Cerebellar nuclear complex (tissue), 1 donor: Measurements from ENCODE around the gene LAMC3.
"Not testable (repeated sequence)": the region's sequence is repeated elsewhere in the genome, so short reads cannot be mapped to it uniquely, and the experiment has no call there.

ENCODE experiments used
- DNase-seq, 2 experiments: peaks; one replicate each; lab custom pipeline; 2025; lab: John Stamatoyannopoulos, UW

The LAMC3 gene

DNA sequence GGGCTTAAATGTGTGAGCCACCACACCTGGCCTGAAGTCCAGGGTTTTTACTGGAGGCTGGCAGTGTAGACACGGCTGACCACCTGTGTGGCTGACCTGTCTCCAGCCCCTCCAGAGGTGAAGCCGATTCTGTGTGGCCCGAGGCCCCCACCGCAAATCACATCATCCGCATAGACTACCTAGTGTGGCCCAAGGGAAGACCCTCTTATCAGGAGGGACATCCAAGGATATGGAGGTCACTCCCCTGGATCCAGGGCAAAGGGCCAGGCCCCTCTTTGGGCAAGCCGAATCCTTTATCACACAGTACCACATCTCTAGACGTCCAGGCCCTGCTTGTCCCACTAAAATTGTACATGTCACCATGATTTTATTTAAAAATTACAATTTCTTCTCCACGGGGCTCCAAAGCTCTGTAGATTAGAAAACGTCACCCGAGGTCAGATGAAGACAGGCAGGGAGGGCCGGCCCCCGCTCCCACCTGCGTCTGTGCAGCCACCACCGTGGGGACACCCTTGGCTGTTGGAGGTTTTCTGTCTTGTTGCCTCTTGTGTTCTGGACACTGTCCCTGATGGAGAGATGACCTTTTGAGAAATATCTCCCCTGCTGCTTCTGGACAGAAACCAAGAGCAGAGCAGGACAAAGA is 20.1 kb downstream of the LAMC3 start:
- DNase-seq, result no peak

- no peak for DNase-seq
Observed at GRCh38 chr9:131029574-131029952, 20.6 kb downstream of the LAMC3 start.

DNA sequence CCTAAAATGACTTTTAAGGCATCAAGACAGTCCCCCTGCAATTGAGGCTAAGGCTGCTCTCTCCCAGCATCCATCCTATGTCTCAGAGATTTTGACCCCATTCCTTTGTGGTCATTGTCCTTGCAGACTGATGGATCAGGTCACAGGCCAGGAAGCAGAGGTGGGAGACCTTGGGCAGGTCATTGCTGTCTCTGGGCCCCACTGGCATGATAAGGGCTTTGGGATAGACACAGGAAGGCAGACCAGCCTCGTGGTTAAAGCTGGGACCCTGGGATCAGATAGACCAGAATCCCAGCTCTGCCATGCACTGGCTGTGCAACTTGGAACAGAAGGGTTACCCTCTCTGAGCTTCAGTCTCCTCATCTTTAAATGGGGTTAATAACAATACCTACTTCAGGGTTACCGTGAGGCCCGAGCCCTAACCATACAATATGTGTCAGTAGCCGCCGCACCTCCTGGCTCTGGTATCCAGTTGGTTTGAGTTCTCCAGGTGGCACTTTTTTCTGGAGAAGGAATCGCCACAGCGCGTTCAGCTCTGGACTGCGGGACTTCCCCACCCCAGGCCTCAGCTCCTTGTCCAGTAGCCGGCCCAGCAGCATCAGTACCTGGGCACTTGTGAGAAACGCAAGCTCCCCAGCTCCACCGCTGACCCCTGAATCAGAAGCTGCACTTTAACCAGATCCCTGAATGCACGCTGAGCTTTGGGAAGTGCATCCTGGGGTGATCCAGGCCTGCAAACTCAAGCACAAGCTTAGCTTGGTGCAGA is 21.4 kb downstream of the LAMC3 start:
- DNase-seq, result no peak

- DNase-seq, result no peak
Observed at GRCh38 chr9:131031005-131031641, 22.1 kb downstream of the LAMC3 start.

DNA sequence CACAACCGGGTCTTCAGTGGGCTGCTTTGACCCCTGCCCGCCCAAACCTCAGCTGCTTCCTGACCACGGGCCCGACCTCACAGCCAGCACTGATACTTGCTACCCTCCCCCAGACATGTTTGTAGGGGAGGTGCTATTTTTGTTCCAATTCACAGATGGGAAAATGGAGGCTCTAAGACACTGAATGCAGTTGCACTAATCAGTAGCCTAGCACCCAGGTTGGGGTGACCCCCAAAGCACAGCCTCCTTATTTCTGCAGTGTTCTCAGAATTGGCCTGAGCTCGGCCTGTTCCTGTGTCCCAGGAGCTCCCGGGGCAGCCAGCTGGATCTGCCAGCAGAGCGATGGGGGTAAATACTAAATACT is 22.6 kb downstream of the LAMC3 start:
- no peak for DNase-seq

DNA sequence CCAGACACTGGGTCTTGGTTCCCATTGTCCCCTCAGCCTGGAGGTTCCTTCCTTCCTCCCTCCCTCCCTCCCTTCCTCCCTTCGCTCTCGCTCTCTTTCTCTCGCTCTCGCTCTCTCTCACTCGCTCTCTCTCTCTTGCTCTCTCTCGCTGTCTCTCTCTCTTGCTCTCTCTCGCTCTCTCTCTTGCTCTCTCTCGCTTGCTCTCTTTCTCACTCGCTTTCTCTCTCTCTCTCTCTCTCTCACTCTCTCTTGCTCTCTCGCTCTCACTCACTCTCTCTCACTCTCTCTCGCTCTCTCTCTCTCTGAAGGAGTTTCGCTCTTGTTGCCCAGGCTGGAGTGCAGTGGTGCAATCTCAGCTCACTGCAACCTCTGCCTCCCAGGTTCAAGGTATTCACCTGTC is 23.4 kb downstream of the LAMC3 start:
- no peak for DNase-seq

DNA sequence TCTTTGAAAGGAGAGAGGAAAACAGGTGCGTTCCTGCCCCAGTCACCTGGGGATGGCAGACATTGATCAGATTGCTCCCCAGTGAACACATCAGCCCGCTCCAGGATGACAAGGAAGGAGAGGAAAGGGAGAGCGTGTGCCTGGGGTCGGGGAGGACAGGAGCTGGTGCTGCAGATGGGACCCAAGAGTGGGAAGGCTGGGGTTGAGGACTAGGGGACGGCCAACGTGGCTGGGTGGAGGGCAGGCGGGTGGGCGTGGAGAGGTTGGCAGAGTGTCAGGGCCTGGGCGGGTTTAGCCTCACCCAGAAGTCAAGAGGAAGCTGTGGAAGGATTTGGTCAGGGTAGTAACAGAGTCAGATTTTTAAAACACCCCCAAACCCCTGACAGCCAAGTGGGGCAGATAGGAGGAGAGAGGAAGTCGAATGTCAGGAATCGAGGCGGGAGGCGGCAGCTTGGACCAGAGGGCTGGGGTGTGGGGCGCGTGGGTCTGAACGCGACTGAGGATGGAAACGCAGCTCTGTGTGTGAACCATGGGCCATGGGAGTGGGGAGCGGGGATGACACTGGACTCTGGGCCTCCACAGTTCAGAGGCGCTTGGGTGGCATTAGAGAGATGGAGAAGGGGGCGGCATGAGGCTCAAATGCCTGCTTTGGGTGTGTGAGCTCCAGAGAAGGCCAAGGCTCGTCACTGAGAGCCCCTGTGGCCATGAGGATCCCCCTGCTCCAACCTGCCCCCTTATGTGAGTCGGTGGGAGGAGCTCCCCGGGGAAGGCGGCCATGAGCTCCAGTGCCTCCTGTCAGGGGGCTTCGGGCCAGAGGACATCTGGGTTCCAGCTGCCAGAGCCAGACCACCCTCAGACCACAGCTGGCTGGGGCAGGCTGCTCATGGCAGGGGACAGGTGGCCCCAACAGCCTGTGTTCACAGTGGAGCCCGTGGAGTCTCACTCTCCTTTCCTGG is 24.6 kb downstream of the LAMC3 start:
- no peak for DNase-seq

DNA sequence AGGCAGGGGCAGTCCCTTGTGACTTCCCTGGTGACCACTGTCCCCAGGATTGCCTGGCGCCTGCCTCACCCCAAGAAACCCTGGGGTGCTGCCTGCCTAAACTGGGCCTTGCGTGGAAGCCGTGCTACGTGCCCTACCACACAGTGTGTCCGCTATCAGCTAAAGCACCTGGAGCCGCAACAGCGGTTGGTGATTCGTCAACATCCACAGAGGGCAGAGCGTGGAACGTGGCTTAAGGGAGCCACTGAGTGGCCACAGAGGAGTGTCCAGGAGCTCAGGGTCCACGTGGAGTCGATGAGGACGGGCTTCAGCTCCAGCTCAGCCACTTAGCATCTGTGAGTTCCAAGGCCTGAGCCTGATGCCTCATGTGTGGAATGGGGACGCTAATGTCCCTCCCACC is 25.3 kb downstream of the LAMC3 start:
- DNase-seq, result no peak

- not testable (repeated sequence) for DNase-seq
Observed at GRCh38 chr9:131034749-131035148, 25.8 kb downstream of the LAMC3 start.

GRCh38 chr9:131035548-131035947 is 26.6 kb downstream of the LAMC3 start:
- no peak for DNase-seq

DNA sequence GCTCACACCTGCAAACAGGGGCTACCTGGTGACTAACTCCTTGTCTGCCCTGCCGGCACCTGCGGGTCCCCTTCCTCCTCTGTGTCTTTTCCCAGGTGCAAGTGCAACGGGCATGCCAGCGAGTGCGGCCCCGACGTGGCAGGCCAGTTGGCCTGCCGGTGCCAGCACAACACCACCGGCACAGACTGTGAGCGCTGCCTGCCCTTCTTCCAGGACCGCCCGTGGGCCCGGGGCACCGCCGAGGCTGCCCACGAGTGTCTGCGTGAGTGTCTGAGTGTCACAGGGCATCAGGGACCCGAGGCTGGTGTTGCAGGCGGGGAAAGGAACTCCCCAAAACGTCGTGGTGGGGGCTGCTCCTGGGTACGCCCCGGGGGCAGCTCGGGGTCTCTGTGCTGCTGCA is 27.1 kb downstream of the LAMC3 start:
- no peak for DNase-seq

GRCh38 chr9:131036529-131037334 is 27.8 kb downstream of the LAMC3 start:
- no peak for DNase-seq

DNA sequence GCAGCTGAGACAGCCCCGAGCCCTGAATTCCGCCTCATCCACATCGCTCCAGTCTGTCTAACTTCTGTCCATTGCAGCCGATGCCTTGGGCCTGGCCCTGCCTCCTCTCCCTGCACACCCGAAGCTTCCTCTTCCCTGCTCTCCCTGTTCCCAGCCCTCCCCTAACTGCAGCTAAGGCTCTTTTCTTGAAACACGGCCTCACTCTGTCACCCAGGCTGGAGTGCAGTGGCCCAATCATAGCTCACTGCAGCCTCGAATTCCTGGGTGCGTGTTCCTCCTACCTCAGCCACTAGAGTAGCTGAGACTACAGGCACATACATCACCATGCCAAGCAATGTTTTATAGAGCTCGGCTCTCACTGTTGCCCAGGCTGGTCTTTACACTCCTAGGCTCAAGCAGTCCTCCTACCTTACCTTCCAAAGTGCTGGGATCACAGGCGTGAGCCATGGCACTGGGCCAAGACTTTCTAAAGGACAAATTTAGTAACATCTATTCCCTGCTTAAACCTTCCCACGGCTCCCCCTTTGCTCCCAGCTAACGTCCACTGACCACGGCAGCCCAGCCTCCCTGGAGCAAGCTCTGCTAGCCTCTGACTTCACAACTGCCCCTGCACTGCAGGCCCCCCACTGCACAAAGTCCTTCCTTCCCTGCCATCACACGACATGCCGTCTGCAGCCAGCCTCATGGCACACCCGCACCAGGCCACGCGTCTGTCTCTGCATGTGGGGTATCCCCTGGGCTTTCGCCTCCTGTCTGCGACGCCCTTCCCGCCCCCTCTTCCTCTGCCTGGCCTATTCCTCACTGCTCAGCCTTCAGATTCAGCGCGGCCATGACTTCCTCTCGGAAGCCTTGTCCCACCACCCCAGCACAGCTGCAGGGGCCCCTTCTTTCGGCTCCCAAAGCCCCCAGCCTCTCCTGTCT is 28.6 kb downstream of the LAMC3 start:
- DNase-seq, result no peak

DNA sequence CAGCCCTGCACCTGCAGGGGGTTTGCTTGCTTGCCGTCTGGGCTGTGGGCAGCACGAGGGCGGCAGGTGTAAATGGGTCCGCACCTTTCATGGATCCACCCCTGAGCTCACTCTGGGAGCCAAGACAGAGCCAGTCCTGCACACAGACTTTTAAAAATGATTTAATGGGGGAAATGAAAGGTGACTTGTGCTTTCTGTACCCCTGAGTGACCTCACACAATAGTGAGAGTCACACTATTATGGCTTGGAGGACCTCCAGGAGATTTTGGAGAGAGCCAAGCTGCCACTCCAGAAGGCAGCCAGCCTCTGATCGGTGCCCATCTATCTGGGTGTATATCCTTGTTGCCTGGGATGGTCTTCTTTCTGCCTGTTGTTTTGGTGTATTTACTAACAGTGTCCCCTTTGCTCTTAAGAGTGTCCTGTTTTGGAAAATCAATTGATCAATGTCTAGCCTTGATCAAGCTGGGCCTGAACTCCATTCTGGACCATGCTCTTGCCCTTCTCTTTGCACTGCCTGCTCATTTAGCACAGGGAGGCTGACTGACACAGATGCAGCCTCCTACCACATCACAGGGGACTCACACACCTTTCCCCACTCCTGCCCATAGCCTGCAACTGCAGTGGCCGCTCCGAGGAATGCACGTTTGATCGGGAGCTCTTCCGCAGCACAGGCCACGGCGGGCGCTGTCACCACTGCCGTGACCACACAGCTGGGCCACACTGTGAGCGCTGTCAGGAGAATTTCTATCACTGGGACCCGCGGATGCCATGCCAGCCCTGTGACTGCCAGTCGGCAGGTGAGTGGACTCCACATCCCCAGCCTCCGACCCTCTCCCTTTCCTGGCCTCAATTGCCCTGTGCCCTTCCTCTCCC is 29.5 kb downstream of the LAMC3 start:
- no peak for DNase-seq

GRCh38 chr9:131039129-131039954 is 30.4 kb downstream of the LAMC3 start:
- no peak for DNase-seq

DNA sequence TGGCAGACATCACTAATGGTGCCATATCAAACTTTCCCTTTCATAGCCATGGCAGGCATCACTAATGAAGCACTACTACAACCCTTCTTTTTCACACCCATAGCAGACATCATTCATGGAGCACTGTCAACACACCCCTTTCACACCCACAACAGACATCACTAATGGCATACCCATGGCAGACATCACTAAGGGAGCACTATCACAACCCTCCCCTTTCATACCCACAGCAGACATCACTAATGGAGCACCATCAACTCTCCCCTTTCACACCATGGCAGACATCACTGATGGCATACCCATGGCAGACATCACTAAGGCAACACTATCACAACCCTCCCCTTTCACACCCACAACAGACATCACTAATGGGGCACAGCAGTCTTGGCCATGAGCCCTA is 33.7 kb downstream of the LAMC3 start:
- DNase-seq, result no peak

DNA sequence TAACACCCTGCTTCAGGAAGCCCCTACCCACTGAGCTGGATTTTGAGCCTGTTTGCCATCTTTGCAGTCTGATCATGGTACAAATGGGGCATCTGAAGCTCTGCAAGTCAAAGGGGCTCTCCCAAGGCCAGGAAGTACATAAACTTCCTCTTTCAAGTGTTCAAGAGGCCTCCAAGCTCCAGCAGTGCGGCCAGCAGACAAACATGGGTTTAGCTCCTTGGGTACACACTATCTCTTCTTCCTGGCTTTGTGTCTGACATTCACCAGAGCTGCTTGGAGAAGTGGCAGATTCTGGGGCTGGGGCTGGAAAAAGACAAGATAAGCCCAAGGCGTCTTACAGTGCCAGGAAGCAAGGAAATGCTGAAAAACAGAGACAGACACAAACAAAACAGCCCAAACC is 34.1 kb downstream of the LAMC3 start:
- no peak for DNase-seq

GRCh38 chr9:131043646-131044045 is 34.7 kb downstream of the LAMC3 start:
- no peak for DNase-seq
